AG10803 (cell line): ENCODE results near the gene RNF2.
A peak's percentile ranks its signal among the peaks of the same experiment; 100 is the strongest.

ENCODE experiments used
- DNase-seq: peaks from one replicate; pipeline ENCODE4 v3.0.0; 2010; ENCODE audit warnings: low read depth
- H3K4me3 ChIP-seq: 2 replicates; pipeline ENCODE4 v1.5.1; 2011; ENCODE audit warnings: mild to moderate bottlenecking, low read length, control low read depth
- CTCF ChIP-seq: conservative IDR thresholded peaks from 2 replicates; pipeline ENCODE4 v1.5.1; 2011; ENCODE audit warnings: mild to moderate bottlenecking, low read length, control low read depth, inconsistent platforms

RNF2 gene

GRCh38 chr1:185073725-185074124 lies 28.4 kb downstream of the RNF2 start:
- DNase-seq = peak; percentile 11
- no peak for TF ChIP-seq CTCF
- no peak overlapping the region for H3K4me3 ChIP-seq

DNA sequence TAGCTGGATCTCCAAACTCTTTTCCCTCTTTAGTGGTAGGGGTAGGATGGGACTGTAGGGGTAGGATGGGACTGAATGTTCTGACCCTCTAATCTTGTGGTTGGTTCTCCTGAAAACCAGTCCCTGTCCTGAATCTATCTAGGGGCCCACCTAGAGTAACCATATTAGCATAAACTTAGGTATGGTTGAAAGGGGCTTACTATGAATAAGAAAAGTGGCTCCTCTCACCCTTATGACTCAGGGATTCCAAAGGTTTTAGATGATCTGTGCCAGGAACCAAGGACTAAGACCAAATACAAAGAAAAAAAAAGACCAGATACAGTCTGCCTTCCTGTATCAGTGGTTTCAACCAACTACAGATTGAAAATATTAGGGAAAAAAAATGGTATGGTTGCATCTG lies 28.9 kb downstream of the RNF2 start:
- no peak for TF ChIP-seq CTCF
- DNase-seq = peak; percentile 15
- H3K4me3 ChIP-seq = no peak overlapping the region

DNA sequence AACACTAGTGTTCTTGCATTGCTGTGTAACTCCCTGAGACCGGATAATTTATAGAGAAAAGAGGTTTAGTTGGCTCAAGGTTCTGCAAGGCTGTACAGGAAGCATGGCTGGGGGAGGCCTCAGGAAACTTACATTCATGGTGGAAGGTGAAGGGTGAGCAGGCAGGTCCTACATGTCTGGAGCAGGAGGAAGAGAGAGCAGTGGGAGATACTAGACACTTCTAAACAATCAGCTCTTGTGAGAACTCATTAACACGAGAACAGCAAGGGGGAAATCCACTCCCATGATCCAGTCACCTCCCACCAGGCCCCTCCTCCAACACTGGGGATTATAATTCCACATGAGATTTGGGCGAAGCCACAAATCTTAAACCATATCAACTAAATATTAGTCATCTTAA lies 30.1 kb downstream of the RNF2 start:
- TF ChIP-seq CTCF = no peak
- no peak overlapping the region for H3K4me3 ChIP-seq
- no peak for DNase-seq

DNA sequence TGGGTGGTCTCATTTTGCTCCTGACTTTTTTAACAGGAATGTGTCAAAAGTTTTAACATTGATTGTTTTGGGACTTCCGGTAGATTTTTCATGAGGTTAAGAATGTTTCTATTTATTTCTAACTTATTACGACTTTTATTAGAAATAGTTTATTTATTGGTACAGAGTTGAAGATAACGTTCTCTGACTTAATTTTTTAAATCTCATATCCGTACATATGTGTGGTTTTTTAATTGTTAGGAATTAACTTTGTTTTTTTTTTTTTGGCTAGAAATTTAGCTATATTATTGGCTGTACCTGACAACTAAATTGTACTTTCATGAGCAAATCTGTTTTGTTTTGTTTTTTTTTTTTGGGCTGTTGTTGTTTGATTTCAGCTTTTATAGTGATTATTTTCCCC lies 32.0 kb downstream of the RNF2 start:
- H3K4me3 ChIP-seq = no peak overlapping the region
- TF ChIP-seq CTCF = no peak
- no peak for DNase-seq

DNA sequence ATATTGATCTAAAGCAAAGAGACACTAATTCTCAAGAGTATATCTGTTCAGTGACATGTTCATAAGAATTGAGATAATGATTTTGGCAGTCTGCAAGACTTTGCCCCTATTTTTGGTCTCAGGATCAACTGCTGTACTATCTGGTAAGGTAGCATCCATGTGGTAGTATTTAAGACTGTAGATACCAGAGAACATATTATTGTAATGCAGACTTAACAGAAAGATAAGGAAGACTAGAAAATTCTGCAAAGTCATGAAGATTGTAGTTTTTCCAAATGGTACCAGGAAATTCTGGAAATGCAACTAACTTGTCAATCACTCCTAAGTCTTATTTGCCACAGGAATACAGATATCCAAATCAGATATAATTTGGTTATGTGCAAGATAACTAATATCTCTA lies 35.1 kb downstream of the RNF2 start:
- no peak for DNase-seq
- H3K4me3 ChIP-seq = no peak overlapping the region
- no peak for TF ChIP-seq CTCF

DNA sequence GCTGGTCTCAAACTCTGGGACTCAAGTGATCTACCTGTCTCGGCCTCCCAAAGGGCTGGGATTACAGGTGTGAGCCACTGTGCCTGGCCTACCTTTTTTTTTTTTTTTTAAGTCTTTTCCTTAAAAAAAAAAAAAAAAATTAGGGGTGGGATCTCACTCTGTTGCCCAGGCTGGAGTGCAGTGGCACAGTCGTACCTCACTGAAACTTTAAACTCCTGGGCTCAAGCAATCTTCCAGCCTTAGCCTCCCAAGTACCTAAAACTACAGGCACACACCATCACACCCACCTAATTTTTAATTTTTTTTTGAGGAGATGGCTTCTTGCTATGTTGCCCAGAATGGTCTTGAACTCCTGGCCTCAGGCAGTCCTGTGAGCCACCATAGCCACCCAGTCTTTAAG lies 38.5 kb downstream of the RNF2 start:
- no peak for DNase-seq
- H3K4me3 ChIP-seq = no peak overlapping the region
- no peak for TF ChIP-seq CTCF

GRCh38 chr1:185087101-185087500 lies 41.7 kb downstream of the RNF2 start:
- no peak for TF ChIP-seq CTCF
- DNase-seq = no peak
- H3K4me3 ChIP-seq = no peak overlapping the region
